HG03521 (cell line): ENCODE results near the gene CHRM2.

Experiments used
- ATAC-seq: cut with Tn5 transposase; IDR thresholded peaks from one replicate; pipeline ENCODE4 v1.9.1; 2021; ENCODE audit warnings: mild to moderate bottlenecking, moderate library complexity; ENCODE audit not compliant: unreplicated experiment

The CHRM2 gene

DNA sequence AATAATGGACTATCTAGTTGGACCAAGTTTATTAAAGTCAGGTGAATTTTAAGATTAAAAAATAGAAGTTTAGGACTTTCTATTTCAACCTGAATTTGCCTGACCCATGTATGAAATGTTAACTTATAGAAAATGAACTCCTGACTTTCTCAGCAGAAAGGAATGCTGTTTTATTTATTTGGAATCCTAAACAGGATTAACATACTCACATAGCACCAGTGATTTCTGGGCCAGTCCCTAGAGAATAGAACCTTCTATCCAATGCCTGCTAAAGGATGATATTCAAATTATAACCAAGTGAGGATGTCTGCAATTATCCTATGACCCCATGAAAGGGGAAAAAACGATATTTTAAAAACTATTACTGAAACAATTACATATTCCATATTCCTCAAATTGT is 148.8 kb downstream of the CHRM2 start:
- no peak for ATAC-seq

DNA sequence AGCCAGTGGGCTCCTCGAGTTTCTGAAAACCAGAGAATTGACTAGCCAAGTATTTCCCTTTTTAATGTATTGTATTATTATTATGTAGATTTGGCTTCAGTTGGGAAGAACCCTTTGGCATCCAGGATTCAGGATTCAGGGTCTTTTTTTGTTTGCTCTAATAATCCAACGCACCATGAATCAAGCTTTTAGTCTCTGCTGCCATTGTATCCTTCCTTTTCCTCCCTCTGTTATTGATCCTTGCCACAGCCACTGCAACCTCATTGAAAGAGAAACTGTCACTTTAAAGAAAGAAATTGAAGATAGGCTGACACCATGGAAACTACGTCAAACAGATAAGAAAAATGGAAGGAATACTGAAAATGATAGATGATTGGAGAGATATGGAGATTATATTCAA is 150.0 kb downstream of the CHRM2 start:
- no peak for ATAC-seq

- ATAC-seq = no peak
Observed at GRCh38 chr7:137020351-137020750, 151.9 kb downstream of the CHRM2 start.

DNA sequence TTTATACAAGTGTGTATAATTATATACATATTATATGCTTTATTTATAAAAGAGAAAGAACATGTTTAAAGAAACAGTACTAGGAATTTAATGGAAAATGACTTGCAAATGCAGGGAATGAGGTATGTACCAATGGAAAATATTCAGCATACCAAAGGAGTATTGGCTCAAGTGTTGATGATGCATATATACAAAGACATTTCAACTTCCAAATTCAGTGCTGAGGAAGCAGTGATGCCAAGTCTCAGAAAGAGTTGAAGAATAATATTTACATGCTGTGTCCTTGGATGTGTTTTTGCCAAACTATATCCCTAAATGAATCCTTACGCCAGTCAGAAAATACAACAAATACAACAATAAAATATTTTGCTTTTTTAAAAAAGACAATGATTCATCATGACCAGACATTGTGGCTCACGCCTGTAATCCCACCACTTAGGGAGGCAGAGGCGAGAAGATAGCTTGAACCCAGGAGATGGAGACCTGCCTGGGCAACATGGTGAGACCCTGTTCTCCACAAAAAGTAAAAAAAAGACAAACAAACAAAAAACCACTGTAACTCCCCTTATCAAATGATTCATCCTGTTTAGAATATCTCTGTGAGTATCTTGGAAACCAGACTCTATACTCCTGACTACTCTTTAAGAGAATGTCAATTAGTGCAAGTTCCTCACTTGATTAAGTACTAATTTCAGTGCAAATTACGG is 157.2 kb downstream of the CHRM2 start:
- ATAC-seq = no peak

DNA sequence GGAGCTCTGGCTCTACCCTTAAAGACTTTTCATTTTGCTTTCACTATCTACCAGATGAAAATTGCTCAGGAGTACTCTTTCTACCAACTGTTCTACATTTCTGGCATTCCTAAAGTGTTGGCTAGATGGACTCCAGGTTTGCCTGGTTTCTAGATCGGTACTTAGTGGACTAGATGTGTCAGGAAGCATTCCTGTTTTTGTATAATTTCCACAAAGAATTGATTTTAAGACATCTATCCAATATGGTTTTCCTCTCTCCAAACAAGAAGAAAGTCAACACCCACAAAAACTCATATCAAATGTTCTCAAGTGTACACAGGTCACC is 157.7 kb downstream of the CHRM2 start:
- ATAC-seq = no peak

GRCh38 chr7:137032436-137032835 is 164.0 kb downstream of the CHRM2 start:
- no peak for ATAC-seq

DNA sequence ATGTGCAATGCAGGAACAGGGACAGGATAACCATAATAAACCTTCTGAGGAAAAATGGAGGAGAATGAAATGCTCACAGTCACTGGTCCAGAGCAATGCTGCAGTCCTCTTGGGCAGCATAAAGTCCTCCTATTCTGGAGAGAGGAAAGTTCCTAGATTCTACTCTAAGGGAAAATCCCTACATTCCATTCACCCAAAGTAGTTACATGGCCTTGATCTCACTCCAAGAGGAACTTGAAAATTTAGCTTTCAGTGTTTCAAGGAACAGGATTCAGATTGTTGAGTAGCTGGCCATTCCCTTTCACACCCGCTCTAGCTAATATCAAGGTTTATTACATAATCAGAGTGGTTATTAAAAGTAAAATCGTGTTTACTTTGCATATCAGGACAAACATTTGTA is 168.3 kb downstream of the CHRM2 start:
- no peak for ATAC-seq

DNA sequence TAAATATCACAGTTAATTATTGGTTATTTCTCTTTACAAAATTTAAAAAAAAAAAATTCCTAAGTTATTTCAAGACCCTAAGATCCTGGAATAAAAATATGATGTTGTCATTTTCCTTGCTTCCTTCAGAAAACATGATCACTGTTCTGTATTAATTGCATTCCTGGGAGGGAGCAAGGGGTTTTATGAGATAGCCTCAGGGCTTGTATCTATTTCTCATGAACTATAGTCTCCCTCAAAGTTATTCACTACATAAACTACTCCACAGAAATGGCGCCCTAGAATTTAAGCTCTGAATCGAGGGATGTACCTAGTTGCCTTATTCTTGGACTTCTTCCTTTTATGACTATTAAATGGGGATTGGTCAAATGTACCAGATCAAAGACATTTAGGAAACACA is 170.3 kb downstream of the CHRM2 start:
- ATAC-seq = no peak

- ATAC-seq = no peak
Observed at GRCh38 chr7:137040745-137041144, 172.3 kb downstream of the CHRM2 start.

DNA sequence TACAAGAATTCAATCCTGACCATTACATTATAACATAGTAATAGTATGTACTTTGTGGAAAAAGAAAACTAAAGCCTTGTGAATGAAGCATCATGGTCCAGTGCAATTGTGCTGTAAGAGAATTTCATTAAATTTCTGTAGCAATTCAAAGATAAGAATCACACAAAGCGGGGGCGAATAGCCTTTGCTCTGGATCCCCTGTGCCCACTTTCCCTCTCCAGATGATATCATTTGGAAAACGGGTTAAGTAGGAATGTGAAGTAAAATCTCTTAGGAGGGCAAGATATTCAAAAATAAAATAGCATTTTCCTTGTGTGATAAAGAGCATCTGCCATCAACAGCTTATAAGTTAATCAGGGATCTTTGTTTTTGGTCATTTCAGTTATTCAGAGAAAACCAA is 177.1 kb downstream of the CHRM2 start:
- ATAC-seq = no peak

DNA sequence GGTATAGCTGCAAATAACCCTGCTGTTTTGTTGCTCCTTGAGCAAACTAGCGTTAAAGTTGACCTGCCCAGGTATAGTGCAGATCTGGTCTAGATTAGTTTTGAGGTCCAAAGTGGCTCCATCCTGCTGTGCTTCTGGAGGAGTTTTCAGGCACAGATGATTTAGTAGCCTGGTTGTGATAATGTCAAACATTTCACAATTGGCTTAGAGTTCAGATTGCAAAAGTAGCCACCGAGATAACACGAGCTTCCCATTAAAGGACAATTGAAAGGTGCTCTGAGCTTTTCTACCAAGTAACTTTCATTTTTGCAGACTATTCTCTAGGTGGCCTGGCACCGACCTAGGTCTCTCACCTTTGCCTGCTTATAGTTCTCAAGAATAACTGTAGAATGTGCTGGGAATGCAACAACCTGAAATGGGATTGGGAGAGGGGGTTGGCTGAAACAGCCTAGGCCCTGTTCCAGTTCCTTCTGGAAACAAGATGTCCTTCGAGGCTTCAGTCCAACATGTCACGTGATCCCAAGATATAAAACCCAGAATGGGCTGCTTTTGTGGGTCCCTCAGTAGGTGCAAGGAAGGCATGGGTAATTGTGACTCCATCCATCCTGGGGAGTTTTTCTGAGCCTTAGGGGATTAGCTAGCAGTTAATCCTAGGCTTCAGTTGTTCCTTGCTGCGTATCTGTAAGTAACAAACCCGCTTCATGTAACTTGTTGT is 201.0 kb downstream of the CHRM2 start:
- ATAC-seq = no peak
